Mesangial cell (primary cell): ENCODE data around the gene PSMD14. TPM values are rescaled to one million over a fixed set of nuclear protein-coding genes. Genes with fewer than 3 reads are reported as not detected.

Experiments used
- total RNA-seq: library from RNA; depleted of rRNA; stranded (reverse); fragments of >200 nt; gene quantifications from 2 replicates; pipeline ENCODE4 v1.2.3, GENCODE V29; 2015

Gene PSMD14
- 27.5 and 81.6 TPM in 2 replicates for total RNA-seq

DNA sequence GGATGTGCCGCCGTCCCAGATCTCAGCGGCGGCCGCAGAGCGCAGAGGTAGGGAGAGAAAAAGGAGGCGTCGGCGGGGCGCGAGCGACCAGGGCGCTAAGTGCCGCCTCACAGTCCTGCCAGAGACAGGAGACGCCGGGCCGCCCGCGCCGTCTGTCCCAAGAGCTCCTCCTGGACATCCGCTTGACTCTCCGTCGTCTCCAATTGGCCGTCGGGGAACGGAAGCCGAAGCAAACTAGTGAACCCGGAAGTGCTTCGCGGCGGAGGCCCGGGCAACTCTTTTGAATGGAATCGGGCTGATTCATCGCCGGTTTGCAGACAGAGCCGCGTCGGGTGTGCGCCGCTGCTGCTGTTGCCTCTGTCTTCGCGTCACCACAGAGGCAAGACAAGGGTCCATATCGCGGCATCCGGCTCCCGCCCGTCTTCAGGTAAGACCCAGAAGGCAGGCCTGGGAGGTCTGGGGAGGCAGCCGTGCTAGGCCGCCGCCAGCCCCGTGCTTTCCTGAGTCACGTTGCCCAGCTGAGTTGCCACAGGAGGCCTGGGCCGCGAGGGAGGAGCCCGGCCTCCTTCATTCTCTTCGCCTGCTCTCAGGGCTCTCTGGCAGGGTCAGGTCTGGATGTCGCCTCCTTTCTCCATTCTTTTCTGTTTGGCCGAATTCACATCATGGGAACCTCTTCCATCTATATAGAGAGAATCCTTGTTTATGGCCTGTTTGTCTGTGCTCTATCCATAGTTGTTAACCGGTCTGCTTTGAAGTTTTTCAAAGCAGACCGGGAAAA is at the start of gene PSMD14:
Gene PSMD14 (plus strand): TSS at position 248 of the 778 bp plus-strand sequence. CDS start 10,401 bp downstream, outside the sequence.

DNA sequence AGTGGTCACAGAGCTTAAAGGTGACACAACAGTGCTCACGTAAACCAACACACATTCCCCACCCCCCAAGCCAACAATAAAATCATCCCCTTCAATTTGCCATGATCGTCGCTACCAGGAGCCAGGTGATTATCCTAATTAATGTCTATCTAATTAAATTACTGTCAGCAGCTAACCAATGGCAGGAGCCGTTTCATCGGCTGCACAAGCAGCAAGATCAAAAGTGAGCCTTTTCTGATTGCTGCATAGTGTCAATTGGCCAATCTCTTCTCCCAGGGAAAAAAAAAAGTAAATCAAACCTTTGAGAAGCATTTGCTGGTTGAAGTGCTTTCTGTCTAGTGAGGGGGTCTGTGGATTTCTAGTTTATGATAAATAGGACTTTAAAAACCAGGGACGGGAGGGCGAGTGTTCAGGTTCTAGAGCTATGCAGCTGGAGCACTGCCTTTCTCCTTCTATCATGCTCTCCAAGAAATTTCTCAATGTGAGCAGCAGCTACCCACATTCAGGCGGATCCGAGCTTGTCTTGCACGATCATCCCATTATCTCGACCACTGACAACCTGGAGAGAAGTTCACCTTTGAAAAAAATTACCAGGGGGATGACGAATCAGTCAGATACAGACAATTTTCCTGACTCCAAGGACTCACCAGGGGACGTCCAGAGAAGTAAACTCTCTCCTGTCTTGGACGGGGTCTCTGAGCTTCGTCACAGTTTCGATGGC is 107.9 kb downstream of the PSMD14 start, which contains the start of gene TBR1:
Gene TBR1 (plus strand): TSS at position 311 of the 721 bp plus-strand sequence. CDS start 114 bp downstream, at position 425.

Other genes starting within 250 kb of the PSMD14 start
- gene TANK, start 148.0 kb upstream of the PSMD14 start, total RNA-seq, result 16.9 and 19.0 TPM in 2 replicates
- not detected in 2 replicates for gene TBR1, start 107.9 kb downstream of the PSMD14 start, total RNA-seq